Activated CD4-positive, CD25-positive, alpha-beta regulatory T cell treated with anti-CD3 and anti-CD28 coated beads, Interleukin-2, amount 50 U/mL, for 72 hours (primary cell): ENCODE measurements around the gene LCN12.

Source experiments
- DNase-seq: peaks from one replicate; pipeline ENCODE4 v3.0.0; 2021

Gene LCN12

DNA sequence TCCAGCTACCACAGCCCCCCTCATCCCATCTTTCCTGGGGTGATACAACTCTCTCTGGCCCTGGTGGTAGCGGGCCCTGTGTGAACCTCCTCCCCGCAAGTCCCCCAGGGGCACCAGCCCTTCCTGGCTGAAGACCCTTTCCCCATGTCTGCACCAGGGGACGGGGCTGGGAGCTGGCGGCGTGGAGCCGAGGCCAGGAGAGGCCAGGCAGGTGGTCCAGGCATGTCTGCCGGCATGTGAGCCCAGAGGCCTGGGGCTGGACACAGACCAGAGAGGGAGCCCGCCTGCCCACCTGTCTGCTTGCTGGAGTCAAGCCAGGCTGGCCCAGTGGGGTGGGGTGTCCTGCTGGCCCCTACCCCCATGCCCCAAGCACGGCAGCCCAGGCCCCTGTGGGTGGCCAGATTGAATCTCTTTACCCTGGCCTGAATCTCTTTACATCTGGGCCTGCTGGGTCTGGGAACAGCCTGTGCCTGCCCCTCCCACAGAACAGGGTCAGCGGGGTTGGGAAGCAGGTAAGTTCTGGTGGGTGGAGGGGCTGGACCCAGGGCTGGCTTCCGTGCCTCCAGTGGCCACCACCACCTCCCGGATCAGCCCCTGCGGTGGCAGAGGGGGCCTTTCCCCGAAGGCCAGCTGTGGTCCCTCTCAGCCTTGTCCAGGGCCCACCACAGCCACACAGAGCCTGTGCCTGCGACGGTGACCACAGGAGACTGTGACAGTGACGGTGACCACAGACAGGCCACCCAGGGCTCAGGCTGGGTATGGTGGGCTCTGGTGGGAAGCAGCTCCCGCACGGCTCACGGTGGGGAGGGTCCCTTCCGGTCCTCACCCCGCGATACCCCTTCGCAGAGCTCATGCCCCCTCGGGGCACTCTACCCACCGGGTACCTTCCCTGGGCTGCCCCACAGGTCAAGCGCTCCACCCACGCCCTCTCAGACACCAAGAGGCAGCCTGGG lies 7.1 kb downstream of the LCN12 start:
- DNase-seq = no peak

- DNase-seq = no peak
Observed at GRCh38 chr9:136960212-136960937, 8.3 kb downstream of the LCN12 start.

DNA sequence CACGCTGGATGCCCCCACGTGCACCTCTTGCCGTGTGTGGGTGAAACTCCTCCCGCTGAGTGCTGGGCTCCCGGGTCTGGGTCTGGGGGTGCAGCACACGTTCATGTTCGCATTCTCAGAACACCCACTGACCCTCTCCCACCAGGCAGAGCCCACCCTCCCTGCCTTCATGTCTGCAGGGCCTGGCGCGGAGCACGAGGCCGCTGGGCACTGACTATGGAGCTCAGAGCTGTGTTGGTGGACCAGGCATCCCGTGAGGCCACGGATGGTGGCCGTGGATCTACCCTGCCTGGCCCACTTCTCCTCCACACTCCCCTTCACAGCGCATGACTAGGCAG lies 8.8 kb downstream of the LCN12 start:
- DNase-seq = no peak

GRCh38 chr9:136961279-136962065 lies 9.4 kb downstream of the LCN12 start:
- no peak for DNase-seq

GRCh38 chr9:136962163-136962562 lies 10.1 kb downstream of the LCN12 start:
- DNase-seq = no peak

GRCh38 chr9:136962701-136963248 lies 10.7 kb downstream of the LCN12 start:
- DNase-seq = no peak

- DNase-seq = no peak
Observed at GRCh38 chr9:136963341-136963740, 11.3 kb downstream of the LCN12 start.

DNA sequence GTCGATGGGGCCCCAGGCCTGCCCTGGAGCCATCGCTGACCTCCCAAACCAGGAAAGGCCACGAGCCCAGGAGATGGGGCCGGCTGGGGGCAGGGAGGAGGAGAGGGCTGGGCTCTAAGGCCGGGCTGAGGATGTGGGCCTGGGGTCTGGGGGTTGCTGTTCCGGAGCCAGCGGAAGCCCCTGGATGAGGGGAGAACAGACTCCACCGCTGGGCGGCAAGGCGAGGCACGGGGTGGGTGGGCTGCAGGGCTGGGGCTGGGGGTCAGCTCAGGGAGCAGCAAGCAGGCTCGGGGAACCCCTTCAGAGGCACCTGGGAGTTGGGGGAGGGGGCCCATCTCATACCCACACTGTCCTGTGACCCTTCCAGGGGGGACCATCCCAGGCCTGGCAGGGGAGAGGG lies 11.7 kb downstream of the LCN12 start:
- no peak for DNase-seq

DNA sequence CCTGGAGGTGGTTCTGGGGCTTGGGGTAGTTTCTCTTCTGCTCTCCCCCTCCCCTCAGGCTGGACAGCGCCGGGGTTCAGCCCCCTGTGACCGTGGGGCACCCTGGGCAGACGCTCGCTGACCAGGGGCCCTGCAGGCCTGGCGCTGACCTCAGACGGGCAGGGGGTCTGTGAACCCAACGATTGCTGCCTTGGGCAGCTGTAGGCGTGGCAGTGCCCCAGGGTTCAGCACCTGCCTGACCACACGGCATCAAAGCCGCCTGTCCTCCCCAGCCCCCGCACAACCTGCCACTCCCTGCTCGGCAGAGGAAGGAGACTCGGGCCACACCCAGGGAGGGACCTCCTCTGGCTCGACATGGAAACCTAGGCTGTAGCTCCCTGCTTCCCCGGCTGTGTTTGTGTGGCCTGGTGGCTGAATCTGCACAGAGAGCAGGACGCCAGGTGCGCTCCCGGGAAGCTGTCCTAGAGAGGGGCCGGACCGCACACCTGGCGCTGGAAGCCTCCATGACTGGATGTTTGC lies 12.2 kb downstream of the LCN12 start:
- no peak for DNase-seq

DNA sequence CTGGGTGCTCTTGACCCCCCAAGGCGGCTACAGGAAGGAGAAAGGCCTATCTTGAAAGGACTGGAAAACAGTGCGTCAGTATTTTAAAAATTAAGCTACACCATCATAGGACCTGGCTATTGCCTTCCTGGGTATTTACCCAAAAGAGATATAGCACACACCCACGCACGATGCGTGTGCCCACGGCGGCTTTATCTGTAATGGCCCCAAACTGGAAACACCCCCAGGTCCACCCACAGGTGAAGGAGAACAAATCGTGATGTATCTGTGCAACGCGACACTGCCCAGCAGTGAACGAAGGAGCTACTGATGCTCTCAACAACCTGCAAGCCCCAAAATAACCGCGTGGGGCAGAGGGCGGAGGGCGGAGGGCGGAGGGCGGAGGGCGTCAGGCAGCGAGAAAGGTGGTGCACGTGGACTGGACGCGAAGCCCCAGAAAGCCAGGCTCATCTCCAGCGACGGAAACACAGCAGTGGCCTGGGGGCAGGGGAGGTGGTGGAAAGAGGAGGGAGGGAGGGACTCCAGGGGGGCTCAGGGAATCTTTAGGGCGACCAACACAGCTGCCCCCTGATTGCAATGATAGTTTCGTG lies 12.9 kb downstream of the LCN12 start:
- DNase-seq = no peak

- no peak for DNase-seq
Observed at GRCh38 chr9:136965771-136966484, 13.9 kb downstream of the LCN12 start.

DNA sequence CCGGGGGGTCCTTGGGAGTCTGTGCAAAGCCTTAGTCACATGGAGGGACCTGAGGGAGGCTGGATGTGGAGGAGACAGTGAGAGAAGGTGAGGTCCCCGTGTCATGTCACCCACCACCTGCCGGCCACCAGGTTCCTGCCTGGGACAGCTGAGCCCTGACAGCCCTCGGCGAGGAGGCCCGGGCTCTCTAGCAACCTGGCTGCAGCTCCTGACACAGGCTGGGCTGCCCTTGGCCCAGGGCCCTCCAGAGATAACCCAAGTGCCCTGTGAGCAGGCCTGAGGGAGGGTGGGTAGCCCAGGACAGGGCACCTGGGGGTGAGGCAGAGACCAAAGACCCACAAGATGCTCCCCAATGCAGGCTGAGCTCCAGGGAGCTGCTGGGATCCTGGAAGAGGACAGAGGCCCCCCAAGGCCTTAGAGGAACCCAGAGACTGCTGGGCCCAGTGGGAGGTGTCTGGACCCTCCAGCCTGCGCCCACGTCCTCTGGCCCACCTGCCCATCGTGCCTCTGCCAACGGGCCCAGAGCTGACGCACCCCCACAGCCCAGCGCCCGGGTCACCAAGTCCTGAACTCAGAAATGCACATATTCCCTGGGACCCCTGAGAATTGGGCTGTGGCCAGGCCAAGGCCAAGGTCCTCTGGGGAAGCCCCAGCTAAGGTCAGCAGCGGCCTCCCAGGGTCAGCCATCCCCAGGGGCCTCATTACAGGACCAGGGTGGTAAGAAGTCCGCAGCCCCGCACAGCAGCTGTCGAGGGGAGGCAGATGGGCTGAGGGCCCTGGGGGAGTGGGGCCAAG lies 16.5 kb downstream of the LCN12 start:
- DNase-seq = no peak

DNA sequence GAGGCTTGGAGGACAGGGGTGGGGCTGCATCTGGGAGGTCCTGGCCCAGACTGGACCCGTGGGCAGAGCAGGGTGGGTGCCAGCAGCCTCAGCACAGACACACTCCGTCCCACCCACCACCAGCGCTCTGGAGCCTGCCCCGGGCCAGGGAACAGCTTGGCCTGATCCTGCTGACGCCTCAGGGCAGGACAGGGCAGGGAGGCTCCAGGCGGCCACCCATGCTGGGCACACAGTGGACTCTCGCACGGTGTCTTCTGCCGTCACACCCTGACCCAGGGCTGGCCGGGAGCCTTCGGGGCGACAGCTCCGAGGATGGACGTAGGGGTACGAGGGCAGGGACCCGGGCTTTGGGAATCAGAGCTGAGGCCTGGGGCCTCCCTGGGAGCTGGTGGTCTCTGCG lies 17.1 kb downstream of the LCN12 start:
- no peak for DNase-seq

DNA sequence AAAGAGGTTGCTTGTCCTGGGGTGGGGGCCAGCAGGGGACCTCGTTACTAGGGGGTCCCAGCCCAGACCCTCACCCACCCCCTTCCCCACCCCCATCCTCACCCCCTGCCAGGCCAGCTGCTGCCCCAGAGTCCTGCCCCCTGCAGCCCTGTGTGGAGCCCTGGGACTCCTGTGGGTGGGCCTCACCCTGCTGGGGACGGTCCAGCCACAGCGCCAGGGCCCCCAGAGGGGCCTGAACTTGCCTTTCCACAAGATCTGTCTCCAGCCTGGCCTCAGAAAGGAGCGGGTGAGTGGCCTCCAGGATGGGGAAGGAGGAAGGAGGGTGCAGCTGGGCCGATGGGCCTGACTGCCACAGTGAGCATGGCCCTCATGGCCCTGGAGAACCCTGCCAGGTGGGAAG lies 17.7 kb downstream of the LCN12 start:
- no peak for DNase-seq

GRCh38 chr9:136970361-136970760 lies 18.3 kb downstream of the LCN12 start:
- no peak for DNase-seq

DNA sequence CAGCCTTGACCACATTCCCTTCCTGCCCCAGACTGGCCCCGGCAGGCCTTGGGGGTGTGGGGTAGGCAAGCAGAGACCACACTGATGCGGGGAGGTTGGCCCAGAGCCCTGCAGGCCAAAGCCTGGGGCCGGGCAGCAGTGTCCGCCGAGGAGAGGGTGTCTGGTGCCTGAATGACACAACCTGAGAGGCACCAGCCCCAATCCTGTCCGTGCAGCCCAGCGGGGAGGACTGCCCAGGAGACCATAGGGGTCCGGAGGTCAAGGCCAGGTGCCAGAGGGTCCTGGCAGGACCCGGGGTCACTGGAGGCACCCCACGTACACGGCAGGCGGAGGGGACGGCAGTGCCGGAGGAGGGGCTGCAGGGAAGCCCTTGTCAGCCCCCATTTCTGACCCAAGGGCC lies 19.7 kb downstream of the LCN12 start:
- DNase-seq = no peak

- DNase-seq = no peak
Observed at GRCh38 chr9:136972335-136972734, 20.3 kb downstream of the LCN12 start.

DNA sequence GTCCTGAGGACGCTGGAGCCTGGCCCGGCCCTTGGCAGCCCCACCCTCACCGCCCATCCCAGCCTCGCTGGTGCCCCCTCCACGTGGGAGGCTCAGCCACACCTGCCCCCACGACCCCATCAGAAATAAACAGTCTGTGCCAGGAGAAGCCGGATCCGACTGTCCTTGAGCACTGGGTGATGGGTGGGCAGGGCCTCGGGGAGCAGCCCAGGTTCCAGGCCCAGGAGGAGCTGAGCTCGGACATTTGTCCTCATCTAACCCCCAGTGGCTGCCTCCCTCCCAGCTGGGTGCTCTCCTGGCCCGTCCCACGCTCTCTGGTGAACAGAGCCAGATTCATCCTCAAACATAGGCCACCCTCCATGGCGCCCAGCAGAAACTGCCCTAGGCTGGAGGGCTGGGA lies 20.7 kb downstream of the LCN12 start:
- DNase-seq = no peak

DNA sequence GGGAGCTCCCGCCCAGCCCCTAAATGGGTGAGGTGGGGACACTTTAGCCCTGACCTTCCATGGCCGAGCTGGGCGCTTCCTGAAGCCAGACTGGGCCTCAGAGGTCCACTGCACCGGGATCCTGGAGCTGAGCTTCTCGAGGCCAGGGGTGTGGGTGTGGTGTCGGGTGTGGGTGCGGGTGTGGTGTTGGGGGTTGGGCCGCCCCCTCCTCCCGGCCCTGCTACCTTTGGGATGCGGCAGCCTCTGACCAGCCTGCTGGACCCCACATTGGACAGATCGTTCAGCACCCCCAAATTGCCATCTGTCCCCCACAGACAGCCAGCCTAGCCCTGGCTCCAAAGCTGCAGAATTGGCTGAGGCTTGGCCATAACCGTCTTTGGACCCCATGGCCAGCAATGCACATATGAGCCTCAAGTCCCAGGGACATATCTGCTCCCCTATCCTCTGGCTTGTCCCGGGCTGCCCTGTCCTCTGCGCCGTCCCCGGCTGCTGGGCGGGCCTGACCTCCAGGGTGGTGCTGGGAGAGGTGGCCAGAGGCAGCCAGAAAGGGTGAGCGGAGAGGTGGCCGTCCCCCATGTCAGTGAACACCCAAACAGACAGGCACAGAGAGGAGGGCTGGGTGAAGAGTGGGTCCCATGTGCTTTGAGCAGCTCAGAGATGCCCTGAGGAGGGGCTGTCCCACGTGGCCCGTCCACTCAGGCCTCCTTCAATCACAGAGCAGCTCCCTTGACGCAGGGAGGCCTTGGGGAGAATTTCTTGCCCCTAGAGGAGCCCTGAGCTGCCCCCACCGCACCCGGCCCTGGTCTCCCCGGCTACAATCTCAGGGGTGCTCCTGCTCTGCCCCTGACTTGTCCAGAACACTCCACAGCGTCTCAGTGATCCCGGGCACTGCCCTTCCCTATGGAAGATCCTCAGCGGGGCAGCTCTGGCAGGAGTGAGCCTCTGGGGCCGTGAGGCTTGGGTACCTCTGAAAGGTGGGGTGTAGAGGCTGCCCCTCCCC lies 21.8 kb downstream of the LCN12 start:
- DNase-seq = no peak
